Parathyroid adenoma (tissue), 2 donors: ENCODE results near the gene IFNLR1.

Experiments used
- H2AFZ ChIP-seq: fragments of 300-600 bp; sonication (generic); one replicate; pipeline ENCODE4 v1.7.0; 2017; ENCODE audit warnings: antibody characterized with exemption, mild to moderate bottlenecking
- H3K27ac ChIP-seq: fragments of 300-600 bp; sonication (generic); one replicate; pipeline ENCODE4 v1.7.0; 2017
- H3K27me3 ChIP-seq: fragments of 300-600 bp; sonication (generic); one replicate; pipeline ENCODE4 v1.7.0; 2017; ENCODE audit warnings: low read length; ENCODE audit not compliant: control insufficient read depth, insufficient read depth
- H3K36me3 ChIP-seq: fragments of 300-600 bp; sonication (generic); one replicate; pipeline ENCODE4 v1.7.0; 2017; ENCODE audit warnings: low read length; ENCODE audit not compliant: control insufficient read depth, insufficient read depth
- H3K4me1 ChIP-seq: fragments of 300-600 bp; sonication (generic); one replicate; pipeline ENCODE4 v1.7.0; 2017; ENCODE audit warnings: control low read depth
- H3K4me2 ChIP-seq: fragments of 300-600 bp; sonication (generic); one replicate; pipeline ENCODE4 v1.7.0; 2017; ENCODE audit warnings: low read length
- H3K4me3 ChIP-seq: fragments of 300-600 bp; sonication (generic); one replicate; pipeline ENCODE4 v1.7.0; 2017; ENCODE audit warnings: low read depth, low read length
- H3K79me2 ChIP-seq: fragments of 300-600 bp; sonication (generic); one replicate; pipeline ENCODE4 v1.7.0; 2017; ENCODE audit warnings: control low read depth
- H3K9ac ChIP-seq: fragments of 300-600 bp; sonication (generic); one replicate; pipeline ENCODE4 v1.7.0; 2017; ENCODE audit warnings: mild to moderate bottlenecking
- H3K9me3 ChIP-seq: fragments of 300-600 bp; sonication (generic); one replicate; pipeline ENCODE4 v1.7.0; 2017; ENCODE audit warnings: low read length; ENCODE audit not compliant: control insufficient read depth
- CTCF ChIP-seq: fragments of 300-600 bp; sonication (generic); IDR thresholded peaks from one replicate; pipeline ENCODE4 v1.7.0; 2017; ENCODE audit warnings: antibody characterized with exemption, mild to moderate bottlenecking
- donor health status: primary hyperparathyroidism.

Gene IFNLR1

GRCh38 chr1:24126018-24126671 lies 60.9 kb downstream of the IFNLR1 start:
- Histone ChIP-seq H2AFZ (no peak overlapping the region), H3K27ac (no peak overlapping the region), H3K4me2 (no peak overlapping the region), H3K36me3 (no peaks in the 10 kb centered on the region), H3K27me3 (no peaks in the 10 kb centered on the region), H3K9me3 (no peaks in the 10 kb centered on the region), H3K79me2 (no peaks in the 10 kb centered on the region), H3K4me3 (no peak overlapping the region), H3K9ac (no peak overlapping the region), H3K4me1 (no peaks in the 10 kb centered on the region)
- no peak for TF ChIP-seq CTCF

- no peak overlapping the region for H3K27ac ChIP-seq
- no peaks in the 10 kb centered on the region for H3K36me3 ChIP-seq
- H3K4me3 ChIP-seq: no peak overlapping the region
- no peak overlapping the region for H3K9ac ChIP-seq
- H3K4me1 ChIP-seq: no peaks in the 10 kb centered on the region
- H3K9me3 ChIP-seq: no peaks in the 10 kb centered on the region
- no peak overlapping the region for H3K4me2 ChIP-seq
- no peak overlapping the region for H2AFZ ChIP-seq
- no peak for TF ChIP-seq CTCF
- H3K79me2 ChIP-seq: no peaks in the 10 kb centered on the region
- no peaks in the 10 kb centered on the region for H3K27me3 ChIP-seq
Observed at GRCh38 chr1:24125456-24125855, 61.6 kb downstream of the IFNLR1 start.

DNA sequence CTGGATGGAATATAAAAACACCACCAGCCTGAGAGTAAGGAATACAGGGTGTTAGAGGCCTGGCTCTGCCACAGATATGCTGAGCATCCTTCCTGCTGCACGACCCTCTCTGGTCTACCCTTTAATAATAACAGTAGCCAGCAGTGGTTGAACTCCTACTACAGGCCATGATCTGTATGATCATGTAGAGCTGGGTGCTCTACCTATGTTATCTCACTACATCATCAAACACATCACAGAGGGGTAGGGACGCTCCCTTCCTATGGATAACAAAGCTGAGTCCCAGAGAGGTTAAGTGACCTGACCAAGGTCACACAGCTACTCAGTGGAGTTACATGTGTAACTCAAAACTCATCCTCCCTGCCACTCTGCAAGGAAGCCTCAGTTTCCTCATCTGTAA lies 62.1 kb downstream of the IFNLR1 start:
- Histone ChIP-seq H3K4me1 (no peaks in the 10 kb centered on the region), H3K9me3 (no peaks in the 10 kb centered on the region), H3K4me2 (no peak overlapping the region), H3K27ac (no peak overlapping the region), H3K27me3 (no peaks in the 10 kb centered on the region), H3K36me3 (no peaks in the 10 kb centered on the region), H3K4me3 (no peak overlapping the region), H3K9ac (no peak overlapping the region), H2AFZ (no peak overlapping the region), H3K79me2 (no peaks in the 10 kb centered on the region)
- no peak for TF ChIP-seq CTCF

DNA sequence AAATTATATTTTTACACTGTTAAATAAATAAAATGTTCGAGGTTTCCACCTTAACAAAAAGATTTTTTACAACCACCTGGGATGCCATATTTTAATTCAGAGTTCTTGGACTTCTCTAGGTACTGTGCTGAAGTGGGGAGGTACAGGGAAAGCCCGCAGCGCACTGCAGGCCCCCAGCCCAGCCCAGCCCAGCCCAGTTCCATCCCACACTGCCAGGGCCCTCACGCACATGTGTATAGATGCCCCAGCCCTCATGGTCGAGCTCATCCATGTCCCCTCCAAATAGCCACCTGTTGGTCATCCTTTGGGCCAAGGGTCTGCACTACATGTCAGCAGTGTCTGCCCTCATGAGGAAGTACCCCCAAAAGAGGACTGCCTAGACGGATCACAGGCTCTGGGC lies 63.5 kb downstream of the IFNLR1 start:
- Histone ChIP-seq H3K9me3 (no peaks in the 10 kb centered on the region), H3K79me2 (no peaks in the 10 kb centered on the region), H3K36me3 (no peaks in the 10 kb centered on the region), H3K4me2 (no peak overlapping the region), H3K27me3 (no peaks in the 10 kb centered on the region), H3K9ac (no peak overlapping the region), H3K4me1 (no peaks in the 10 kb centered on the region), H3K4me3 (no peak overlapping the region), H2AFZ (no peak overlapping the region), H3K27ac (no peak overlapping the region)
- TF ChIP-seq CTCF: no peak

DNA sequence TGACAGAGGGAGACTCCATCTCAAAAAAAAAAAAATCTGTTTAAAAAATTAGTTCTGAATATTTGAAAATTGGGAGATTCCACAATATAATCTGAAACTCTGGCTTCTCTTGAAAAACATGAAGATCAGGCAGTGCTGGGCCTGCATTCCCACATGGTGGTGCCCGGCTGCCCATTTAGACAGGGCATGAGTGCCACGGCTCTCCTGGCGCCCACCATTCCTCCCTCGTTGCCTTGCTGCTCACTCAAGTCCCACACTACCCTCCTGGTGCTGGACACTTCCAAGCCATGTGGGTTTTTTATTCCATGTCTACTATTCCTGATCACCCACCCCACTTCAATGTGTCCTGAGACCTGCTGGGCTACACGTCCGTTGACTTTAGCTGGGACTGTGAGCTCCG lies 64.3 kb downstream of the IFNLR1 start:
- H3K36me3 ChIP-seq: no peaks in the 10 kb centered on the region
- H2AFZ ChIP-seq: no peak overlapping the region
- no peaks in the 10 kb centered on the region for H3K79me2 ChIP-seq
- no peak for TF ChIP-seq CTCF
- no peaks in the 10 kb centered on the region for H3K9me3 ChIP-seq
- H3K27me3 ChIP-seq: no peaks in the 10 kb centered on the region
- H3K4me3 ChIP-seq: no peak overlapping the region
- no peak overlapping the region for H3K27ac ChIP-seq
- H3K4me2 ChIP-seq: no peak overlapping the region
- H3K9ac ChIP-seq: no peak overlapping the region
- H3K4me1 ChIP-seq: no peaks in the 10 kb centered on the region
